Measurements from ENCODE around the gene PTRHD1.

DNA sequence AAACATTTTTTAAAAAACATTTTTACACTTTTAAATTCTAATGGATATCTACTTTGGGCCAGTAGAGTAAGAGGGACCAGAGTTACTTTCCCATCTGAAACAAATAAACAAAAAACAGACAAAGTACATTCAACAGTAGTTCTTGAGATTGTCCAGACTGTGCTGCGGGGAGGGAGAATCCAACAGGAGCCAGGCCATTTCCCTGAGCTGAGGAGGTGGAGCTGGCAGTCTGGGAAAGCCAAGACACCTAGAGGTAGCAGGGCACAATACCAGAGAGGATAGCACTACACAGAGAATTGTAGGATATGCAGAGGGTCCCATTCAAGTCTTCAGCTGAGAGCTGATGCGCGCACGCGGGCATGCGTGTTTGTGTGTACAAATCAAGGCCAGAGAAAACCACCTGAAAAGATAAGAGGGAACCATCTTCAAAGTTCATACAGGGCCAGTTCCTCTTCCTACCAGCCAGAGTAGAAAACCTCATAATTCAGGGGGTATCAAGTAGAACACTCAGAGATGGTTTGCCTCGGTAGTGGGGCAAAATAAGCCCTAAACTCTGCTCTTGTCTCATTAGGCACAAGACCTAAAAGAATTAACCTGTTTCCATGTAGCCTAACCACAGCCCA lies 44.0 kb downstream of the PTRHD1 start:
- TF ChIP-seq, protein P1, sequence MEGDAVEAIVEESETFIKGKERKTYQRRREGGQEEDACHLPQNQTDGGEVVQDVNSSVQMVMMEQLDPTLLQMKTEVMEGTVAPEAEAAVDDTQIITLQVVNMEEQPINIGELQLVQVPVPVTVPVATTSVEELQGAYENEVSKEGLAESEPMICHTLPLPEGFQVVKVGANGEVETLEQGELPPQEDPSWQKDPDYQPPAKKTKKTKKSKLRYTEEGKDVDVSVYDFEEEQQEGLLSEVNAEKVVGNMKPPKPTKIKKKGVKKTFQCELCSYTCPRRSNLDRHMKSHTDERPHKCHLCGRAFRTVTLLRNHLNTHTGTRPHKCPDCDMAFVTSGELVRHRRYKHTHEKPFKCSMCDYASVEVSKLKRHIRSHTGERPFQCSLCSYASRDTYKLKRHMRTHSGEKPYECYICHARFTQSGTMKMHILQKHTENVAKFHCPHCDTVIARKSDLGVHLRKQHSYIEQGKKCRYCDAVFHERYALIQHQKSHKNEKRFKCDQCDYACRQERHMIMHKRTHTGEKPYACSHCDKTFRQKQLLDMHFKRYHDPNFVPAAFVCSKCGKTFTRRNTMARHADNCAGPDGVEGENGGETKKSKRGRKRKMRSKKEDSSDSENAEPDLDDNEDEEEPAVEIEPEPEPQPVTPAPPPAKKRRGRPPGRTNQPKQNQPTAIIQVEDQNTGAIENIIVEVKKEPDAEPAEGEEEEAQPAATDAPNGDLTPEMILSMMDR (IDR thresholded peaks at IDR 0.05): no peak
- no peak for TF ChIP-seq POLR2A (IDR thresholded peaks at IDR 0.05)
